IMR-90 (cell line): ENCODE data around the gene TENM3. TPM values are rescaled to one million over a fixed set of nuclear protein-coding genes. Genes with fewer than 3 reads are reported as not detected.

Experiments
- ATAC-seq: fragments of 200-7000 bp; cut with Tn5 transposase; 2 replicates; pipeline ENCODE4 v1.9.1; 2020; ENCODE audit warnings: low read depth, mild to moderate bottlenecking, moderate library complexity
- BruUV-seq: library from RNA; stranded (reverse); fragments of 400-500 nt; replicated peaks from 2 replicates; lab custom pipeline; 2021; lab: Mats Ljungman, UMichigan
- CTCF ChIA-PET: fragments of 300-600 bp; formaldehyde crosslinking; extraction: SDS; loops from one replicate; lab custom pipeline; 2021; ENCODE audit warnings: antibody characterized with exemption; lab: Yijun Ruan, JAX
- POLR2A ChIA-PET: fragments of 300-600 bp; sonication (Branson Sonifier 250); formaldehyde crosslinking; loops from one replicate; lab custom pipeline; 2022; ENCODE audit warnings: antibody characterized with exemption; ENCODE audit not compliant: unreplicated experiment; lab: Charles Lee
- DNase-seq: peaks from one replicate; pipeline ENCODE4 v3.0.0; 2013
- H2AFZ ChIP-seq: replicated peaks from 2 replicates; pipeline ENCODE3; 2013; ENCODE audit warnings: low read length, mild to moderate bottlenecking; ENCODE audit not compliant: poor library complexity
- H2AK5ac ChIP-seq: 2 replicates; pipeline ENCODE4 v1.6.1; 2013; ENCODE audit warnings: low read depth, low read length, inconsistent platforms
- H2AK9ac ChIP-seq: replicated peaks from 2 replicates; pipeline ENCODE3; 2013; ENCODE audit warnings: mild to moderate bottlenecking, low read depth, low read length, moderate library complexity; ENCODE audit not compliant: poor library complexity
- H2BK120ac ChIP-seq: 2 replicates; pipeline ENCODE4 v1.6.1; 2013; ENCODE audit warnings: low read depth, low read length, inconsistent platforms
- H2BK15ac ChIP-seq: 3 replicates; pipeline ENCODE4 v1.6.1; 2013; ENCODE audit warnings: low read depth, low read length, inconsistent platforms
- H2BK20ac ChIP-seq: 2 replicates; pipeline ENCODE4 v1.6.1; 2013; ENCODE audit warnings: low read depth, mild to moderate bottlenecking, inconsistent platforms, low read length, moderate library complexity
- H2BK5ac ChIP-seq: 2 replicates; pipeline ENCODE4 v1.6.1; 2013; ENCODE audit warnings: mild to moderate bottlenecking, low read depth, low read length, inconsistent platforms; ENCODE audit not compliant: poor library complexity, severe bottlenecking
- H3K14ac ChIP-seq: replicated peaks from 2 replicates; pipeline ENCODE4 v1.6.1; 2013; ENCODE audit warnings: low read depth, low read length, inconsistent platforms
- H3K18ac ChIP-seq: 2 replicates; pipeline ENCODE4 v1.6.1; 2013; ENCODE audit warnings: low read depth, low read length, control low read depth
- H3K23ac ChIP-seq: 2 replicates; pipeline ENCODE4 v1.6.1; 2013; ENCODE audit warnings: low read depth, low read length, inconsistent platforms
- H3K27ac ChIP-seq: 2 replicates; pipeline ENCODE4 v1.5.1; 2013; ENCODE audit warnings: mild to moderate bottlenecking, control low read depth, low read length; ENCODE audit not compliant: insufficient read depth
- H3K27me3 ChIP-seq: 2 replicates; pipeline ENCODE4 v1.6.1; 2013; ENCODE audit warnings: low read length; ENCODE audit not compliant: control insufficient read depth, insufficient read depth
- H3K36me3 ChIP-seq: 2 replicates; pipeline ENCODE4 v1.6.1; 2013; ENCODE audit warnings: low read length, mixed read lengths; ENCODE audit not compliant: control insufficient read depth, insufficient read depth
- H3K4ac ChIP-seq: 2 replicates; pipeline ENCODE4 v1.6.1; 2013; ENCODE audit warnings: low read depth, low read length, inconsistent platforms
- H3K4me1 ChIP-seq: 2 replicates; pipeline ENCODE4 v1.6.1; 2013; ENCODE audit warnings: low read length, mixed read lengths; ENCODE audit not compliant: control insufficient read depth, insufficient read depth
- H3K4me2 ChIP-seq: 2 replicates; pipeline ENCODE4 v1.6.1; 2013; ENCODE audit warnings: low read depth, mild to moderate bottlenecking, control low read depth, low read length, moderate library complexity
- H3K4me3 ChIP-seq: 2 replicates; pipeline ENCODE4 v1.5.1; 2013; ENCODE audit warnings: low read depth, mild to moderate bottlenecking, control low read depth, low read length, moderate library complexity; ENCODE audit not compliant: insufficient read depth
- H3K56ac ChIP-seq: 2 replicates; pipeline ENCODE4 v1.6.1; 2013; ENCODE audit warnings: low read length, inconsistent platforms; ENCODE audit not compliant: insufficient read depth; ENCODE audit errors: extremely low read depth
- H3K79me1 ChIP-seq, 2 experiments: 2 replicates each; pipeline ENCODE4 v1.6.1; 2013; ENCODE audit warnings: low read length in 2 of 2, inconsistent platforms in 1 of 2, low read depth in 1 of 2
- H3K9ac ChIP-seq: 2 replicates; pipeline ENCODE4 v1.6.1; 2013; ENCODE audit warnings: low read depth, low read length, control low read depth
- H3K9me1 ChIP-seq: 2 replicates; pipeline ENCODE4 v1.6.1; 2013; ENCODE audit warnings: low read length, inconsistent platforms; ENCODE audit not compliant: insufficient read depth
- H3K9me3 ChIP-seq: 2 replicates; pipeline ENCODE4 v1.6.1; 2013; ENCODE audit warnings: low read length; ENCODE audit not compliant: control insufficient read depth, insufficient read depth
- H4K20me1 ChIP-seq: 2 replicates; pipeline ENCODE4 v1.6.1; 2013; ENCODE audit warnings: low read length, inconsistent platforms; ENCODE audit not compliant: insufficient read depth
- H4K5ac ChIP-seq: 2 replicates; pipeline ENCODE4 v1.6.1; 2013; ENCODE audit warnings: mild to moderate bottlenecking, low read depth, low read length, control low read depth
- H4K8ac ChIP-seq, 2 experiments: 2 replicates each; pipeline ENCODE4 v1.6.1; 2013; ENCODE audit warnings: low read depth in 2 of 2, low read length in 2 of 2, control low read depth in 1 of 2, inconsistent platforms in 1 of 2
- H4K91ac ChIP-seq: 2 replicates; pipeline ENCODE4 v1.6.1; 2013; ENCODE audit warnings: low read depth, low read length, inconsistent platforms; ENCODE audit not compliant: insufficient read depth
- BHLHE40 ChIP-seq: fragments of 150-350 bp; IDR thresholded peaks from 2 replicates; pipeline ENCODE4 v1.6.1; 2016; ENCODE audit warnings: mild to moderate bottlenecking, low read depth, low read length
- CEBPB ChIP-seq: IDR thresholded peaks from 2 replicates; pipeline ENCODE4 v1.6.1; 2012; ENCODE audit warnings: low read depth, low read length, improper control_type of control experiment
- ELK1 ChIP-seq: fragments of 150-350 bp; IDR thresholded peaks from 2 replicates; pipeline ENCODE4 v1.6.1; 2016; ENCODE audit warnings: low read depth, mild to moderate bottlenecking, low read length, moderate library complexity, borderline replicate concordance
- FOS ChIP-seq: fragments of 150-350 bp; IDR thresholded peaks from 2 replicates; pipeline ENCODE4 v1.6.1; 2016; ENCODE audit warnings: low read depth, low read length
- MXI1 ChIP-seq: IDR thresholded peaks from 2 replicates; pipeline ENCODE4 v1.6.1; 2012; ENCODE audit warnings: low read depth, mild to moderate bottlenecking, low read length, moderate library complexity, borderline replicate concordance
- RAD21 ChIP-seq: IDR thresholded peaks from 2 replicates; pipeline ENCODE4 v1.6.1; 2012; ENCODE audit warnings: low read length, improper control_type of control experiment
- RCOR1 ChIP-seq: IDR thresholded peaks from 2 replicates; pipeline ENCODE4 v1.6.1; 2012; ENCODE audit warnings: mild to moderate bottlenecking, low read length, improper control_type of control experiment; ENCODE audit not compliant: insufficient replicate concordance
- RFX5 ChIP-seq: IDR thresholded peaks from 2 replicates; pipeline ENCODE4 v1.8.0; 2012; ENCODE audit warnings: low read depth, mild to moderate bottlenecking, low read length, moderate library complexity
- SMC3 ChIP-seq: fragments of 150-350 bp; IDR thresholded peaks from 2 replicates; pipeline ENCODE4 v1.6.1; 2016; ENCODE audit warnings: low read depth, mild to moderate bottlenecking, antibody characterized with exemption, low read length, moderate library complexity
- WGBS, 2 experiments: methylation state at CpG; one replicate each; pipeline versions ENCODE4 v1.1.5 to v1.1.7; 2013; ENCODE audit warnings: missing lambda C conversion rate in 2 of 2; ENCODE audit not compliant: insufficient read length in 1 of 2; ENCODE audit errors: extremely low coverage in 2 of 2; 5-methylcytosine and 5-hydroxymethylcytosine counted together
- dilution Hi-C: fragments of 300-500 bp; cut with HindIII; formaldehyde crosslinking; loops from one replicate; pipeline ENCODE4 v1.14.3; 2018; ENCODE audit warnings: low sequenced_read_pairs; ENCODE audit not compliant: unreplicated experiment
- in situ Hi-C: fragments of 300-500 bp; cut with MboI; formaldehyde crosslinking; loops from 3 replicates; pipeline ENCODE4 v1.14.3; 2019; ENCODE audit warnings: low sequenced_read_pairs, inconsistent platforms, mixed read lengths
- intact Hi-C: fragments of 100-400 bp; cut with micrococcal nuclease; formaldehyde crosslinking; loops from 2 replicates; pipeline ENCODE4 v1.10.0; 2022
- polyA plus RNA-seq, 3 experiments: library from polyadenylated mRNA; depleted of rRNA; stranded (reverse); fragments of >200 nt; gene quantifications; 2 replicates each; pipeline ENCODE4 v1.2.3, GENCODE V29; 2012; ENCODE audit warnings: low replicate concordance in 1 of 3
- total RNA-seq: library from RNA; depleted of rRNA; stranded (reverse); fragments of >200 nt; gene quantifications from 2 replicates; pipeline ENCODE4 v1.2.3, GENCODE V29; 2012

The TENM3 gene
- total and polyA plus RNA-seq, 2 of the 4 experiments (the other 2 are of a cell fraction) = 29.9 to 173 TPM

GRCh38 chr4:182404376-182404775 lies 161.2 kb downstream of the TENM3 start:
- dilution Hi-C loops = no loop called here

More at GRCh38 chr4:182404376-182404775, 161.2 kb downstream of the TENM3 start:
- H4K5ac ChIP-seq = no peak overlapping the region
- no peak overlapping the region for H3K56ac ChIP-seq
- intact Hi-C loops = no loop called here
- H3K18ac ChIP-seq = no peak overlapping the region
- H4K91ac ChIP-seq = no peak overlapping the region
- no peaks in the 10 kb centered on the region for H3K9me1 ChIP-seq
- no peak overlapping the region for H3K4ac ChIP-seq
- H3K9me3 ChIP-seq = no peaks in the 10 kb centered on the region
- BruUV-seq = no TSS peak
- H3K4me2 ChIP-seq = no peak overlapping the region
- H3K4me3 ChIP-seq = no peak overlapping the region
- H2AK9ac ChIP-seq = no peak overlapping the region
- no peak overlapping the region for H2BK120ac ChIP-seq
- H3K79me1 ChIP-seq = no peaks in the 10 kb centered on the region
- H3K27ac ChIP-seq = no peak overlapping the region
- H3K4me1 ChIP-seq = no peaks in the 10 kb centered on the region
- ChIA-PET POLR2A (no interaction called here), CTCF (no interaction called here)
- no peak overlapping the region for H2AFZ ChIP-seq
- DNase-seq (no peak), ATAC-seq (no peak)
- no peak overlapping the region for H2BK15ac ChIP-seq
- H3K23ac ChIP-seq = no peak overlapping the region
- no peak overlapping the region for H2AK5ac ChIP-seq
- no peaks in the 10 kb centered on the region for H3K36me3 ChIP-seq
- no peak for TF ChIP-seq ELK1
- no peak for TF ChIP-seq RAD21
- TF ChIP-seq SMC3 = no peak
- no peak for TF ChIP-seq CEBPB
- no peak for TF ChIP-seq RCOR1
- TF ChIP-seq BHLHE40 = no peak
- TF ChIP-seq RFX5 = no peak
- no peak for TF ChIP-seq MXI1
- no peak for TF ChIP-seq FOS
- H3K14ac ChIP-seq = no peak overlapping the region
- no peak overlapping the region for H4K8ac ChIP-seq
- in situ Hi-C loops = no loop called here
- H2BK5ac ChIP-seq = no peak overlapping the region
- H3K27me3 ChIP-seq = no peaks in the 10 kb centered on the region
- no peak overlapping the region for H2BK20ac ChIP-seq
- H4K20me1 ChIP-seq = no peaks in the 10 kb centered on the region
- WGBS, 2 experiments = no CpG with 5 or more reads among the region's 7 CpGs
- H3K9ac ChIP-seq = no peak overlapping the region
